ENCODE data around the gene NKTR.

NKTR gene

DNA sequence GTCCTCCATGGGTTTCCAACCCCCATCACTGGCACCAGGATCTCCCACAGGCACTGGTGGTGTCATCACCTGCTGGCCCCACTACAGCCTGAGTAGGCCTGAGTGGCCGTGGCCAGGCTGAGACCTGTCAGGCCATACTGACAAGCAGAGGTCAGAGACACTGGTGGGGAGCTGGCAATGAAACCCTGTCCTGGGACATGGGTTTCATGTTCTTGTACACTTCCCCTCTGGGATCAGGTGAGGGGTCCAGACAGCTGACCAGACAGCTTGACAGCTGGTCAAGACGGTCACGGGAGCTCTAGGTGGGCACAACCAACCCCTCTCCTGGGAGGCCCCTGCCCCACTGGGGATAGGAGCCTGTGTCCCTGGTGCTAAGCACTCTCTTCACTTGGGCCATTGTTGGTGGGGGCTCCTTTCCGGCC is 66.1 kb downstream of the NKTR start:
- DNase-seq (ENCODE audit: insufficient read length) (no peak), FAIRE-seq (no peak)
- no peak for TF ChIP-seq TAF1 (IDR thresholded peaks at IDR 0.05; ENCODE audit: borderline replicate concordance, low read depth, low read length)
- no peak for TF ChIP-seq POLR2A (IDR thresholded peaks at IDR 0.05; ENCODE audit: low read depth, low read length)
- TF ChIP-seq POLR2AphosphoS5 (IDR thresholded peaks at IDR 0.05; ENCODE audit: low read depth, low read length) = no peak

DNA sequence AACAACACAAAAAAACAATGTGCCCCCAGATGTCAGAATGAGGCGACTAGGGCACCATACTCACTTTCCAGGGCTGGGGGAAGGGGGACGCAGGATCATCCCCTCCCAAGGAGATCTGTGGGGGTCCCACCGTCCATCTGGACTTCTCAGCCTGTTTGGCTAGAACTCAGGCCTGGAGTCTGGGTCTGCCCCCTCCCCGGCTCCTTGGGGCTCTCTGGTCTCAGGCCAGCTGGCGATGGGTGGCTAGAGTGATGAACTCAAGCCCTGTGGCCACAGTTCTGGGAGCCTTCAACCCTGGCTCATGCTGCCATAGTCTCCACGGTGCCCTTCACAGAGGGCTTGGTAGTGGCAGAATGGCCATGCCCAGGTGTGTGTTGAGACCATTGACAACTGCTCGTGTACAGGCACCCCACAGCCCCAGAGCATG is 66.6 kb downstream of the NKTR start:
- DNase-seq (ENCODE audit: insufficient read length) (no peak), FAIRE-seq (no peak)
- TF ChIP-seq POLR2A (IDR thresholded peaks at IDR 0.05; ENCODE audit: low read depth, low read length) (no peak), POLR2AphosphoS5 (IDR thresholded peaks at IDR 0.05; ENCODE audit: low read depth, low read length) (no peak), TAF1 (IDR thresholded peaks at IDR 0.05; ENCODE audit: borderline replicate concordance, low read depth, low read length) (no peak)

DNA sequence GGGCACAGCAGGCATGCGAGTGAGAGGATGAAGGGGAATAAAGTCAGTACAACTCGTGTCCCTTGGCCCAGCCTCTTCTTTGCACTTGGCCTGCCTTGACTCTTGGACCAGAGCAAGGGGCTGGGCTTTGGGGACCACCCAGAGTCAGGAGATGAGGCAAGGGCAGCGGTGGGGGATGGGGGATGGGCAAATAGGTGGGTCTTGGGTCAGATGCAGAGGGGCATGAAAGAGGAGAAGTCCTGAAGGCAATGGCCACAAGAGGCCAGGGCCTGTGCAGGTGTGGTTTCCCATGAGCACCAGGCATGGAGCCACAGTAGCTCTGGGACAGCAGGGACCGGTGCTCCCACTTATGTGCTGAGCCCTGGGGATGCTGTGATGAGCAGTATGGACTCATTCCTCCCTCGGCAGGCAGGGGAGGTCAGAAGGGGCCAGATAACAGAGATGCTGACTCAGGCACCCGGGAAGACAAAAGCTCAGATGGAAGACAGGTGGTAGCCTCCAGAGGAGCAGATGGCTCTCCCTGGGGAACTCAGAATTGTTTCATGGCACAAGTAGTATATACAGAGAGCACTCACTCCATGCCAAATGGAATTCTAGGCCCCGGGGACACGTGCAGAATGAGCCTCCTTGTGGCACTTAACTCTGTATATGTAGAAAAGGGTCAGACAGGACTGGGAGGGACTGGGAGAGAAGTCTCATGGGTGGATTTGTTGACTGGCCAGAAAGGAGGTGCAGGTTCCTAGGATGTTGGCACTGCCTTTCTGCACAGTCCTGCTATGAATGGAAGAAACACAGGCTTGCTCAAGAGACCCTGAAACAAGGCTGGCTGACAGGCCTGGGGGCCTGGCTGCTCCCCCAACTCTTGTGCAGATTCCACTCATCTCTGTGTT is 67.3 kb downstream of the NKTR start:
- TF ChIP-seq POLR2AphosphoS5 (IDR thresholded peaks at IDR 0.05; ENCODE audit: low read depth, low read length) = no peak
- TF ChIP-seq TAF1 (IDR thresholded peaks at IDR 0.05; ENCODE audit: borderline replicate concordance, low read depth, low read length) = no peak
- no peak for TF ChIP-seq POLR2A (IDR thresholded peaks at IDR 0.05; ENCODE audit: low read depth, low read length)
- DNase-seq (ENCODE audit: insufficient read length) (no peak), FAIRE-seq (no peak)

DNA sequence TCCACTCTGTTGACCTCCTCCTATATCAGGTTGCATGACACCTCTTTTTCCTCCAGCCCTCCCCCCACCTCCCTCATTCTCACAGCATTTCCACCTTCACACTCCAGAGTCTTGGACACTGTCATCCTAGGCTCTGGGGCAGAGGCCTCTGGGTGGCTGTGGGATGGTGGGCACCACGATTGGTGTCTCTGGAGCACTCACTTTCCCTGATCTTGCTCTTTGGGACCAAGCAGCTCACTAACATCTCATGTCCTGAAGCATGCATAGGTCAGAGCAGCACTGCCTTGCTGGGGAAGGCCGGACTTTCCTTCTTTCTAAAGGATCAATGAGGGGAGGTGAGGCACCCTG is 67.9 kb downstream of the NKTR start:
- DNase-seq (ENCODE audit: insufficient read length) = no peak
- no peak for FAIRE-seq
- TF ChIP-seq POLR2A (IDR thresholded peaks at IDR 0.05; ENCODE audit: low read depth, low read length) (no peak), POLR2AphosphoS5 (IDR thresholded peaks at IDR 0.05; ENCODE audit: low read depth, low read length) (no peak), TAF1 (IDR thresholded peaks at IDR 0.05; ENCODE audit: borderline replicate concordance, low read depth, low read length) (no peak)

DNA sequence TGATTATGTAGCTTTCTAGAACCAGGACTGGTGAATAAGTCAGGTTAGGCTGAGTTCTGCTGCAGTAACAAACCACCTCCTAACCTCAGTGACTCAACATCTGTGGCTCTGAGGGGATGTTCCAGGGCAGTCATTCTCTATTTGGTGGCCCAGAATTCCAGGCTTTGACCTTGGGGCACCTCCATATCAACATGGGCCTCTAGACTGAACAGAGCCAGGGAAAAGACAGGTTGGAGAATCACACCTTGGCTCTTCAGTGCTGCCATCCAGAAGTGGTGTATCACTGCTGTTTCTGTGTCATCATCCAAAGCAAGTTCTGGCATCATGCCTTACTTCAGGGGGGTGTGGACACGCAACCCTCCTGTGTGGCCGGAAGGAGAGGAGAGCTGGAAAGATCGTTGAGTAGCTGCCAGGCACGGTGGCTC is 68.3 kb downstream of the NKTR start:
- DNase-seq (ENCODE audit: insufficient read length) (no peak), FAIRE-seq (no peak)
- TF ChIP-seq POLR2AphosphoS5 (IDR thresholded peaks at IDR 0.05; ENCODE audit: low read depth, low read length) (no peak), POLR2A (IDR thresholded peaks at IDR 0.05; ENCODE audit: low read depth, low read length) (no peak), TAF1 (IDR thresholded peaks at IDR 0.05; ENCODE audit: borderline replicate concordance, low read depth, low read length) (no peak)

DNA sequence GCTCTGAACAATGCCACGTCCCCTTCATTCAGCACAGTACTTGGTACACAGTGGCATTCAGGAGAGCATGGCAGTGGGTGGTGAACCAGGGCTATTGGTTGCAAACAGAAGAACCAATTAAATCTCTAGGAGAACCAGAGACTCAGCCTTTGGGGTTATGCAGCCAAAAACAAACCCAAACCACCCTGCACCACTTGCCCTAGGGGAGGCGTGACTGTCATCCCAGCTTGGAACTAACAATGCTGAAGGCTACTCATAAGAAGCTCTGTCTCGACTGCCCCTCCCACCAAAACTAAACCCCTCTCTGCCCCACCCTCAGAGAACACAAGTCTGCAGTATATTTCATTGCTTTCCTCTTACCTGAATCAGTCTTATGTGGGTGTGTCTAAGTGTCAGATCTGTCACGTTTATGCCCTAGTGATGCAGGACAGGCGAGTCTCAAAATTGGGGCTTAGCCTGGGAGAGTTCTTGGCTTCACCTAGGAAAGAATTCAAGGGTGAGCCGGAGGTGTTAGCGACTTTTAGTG is 69.6 kb downstream of the NKTR start:
- no peak for DNase-seq (ENCODE audit: insufficient read length)

DNA sequence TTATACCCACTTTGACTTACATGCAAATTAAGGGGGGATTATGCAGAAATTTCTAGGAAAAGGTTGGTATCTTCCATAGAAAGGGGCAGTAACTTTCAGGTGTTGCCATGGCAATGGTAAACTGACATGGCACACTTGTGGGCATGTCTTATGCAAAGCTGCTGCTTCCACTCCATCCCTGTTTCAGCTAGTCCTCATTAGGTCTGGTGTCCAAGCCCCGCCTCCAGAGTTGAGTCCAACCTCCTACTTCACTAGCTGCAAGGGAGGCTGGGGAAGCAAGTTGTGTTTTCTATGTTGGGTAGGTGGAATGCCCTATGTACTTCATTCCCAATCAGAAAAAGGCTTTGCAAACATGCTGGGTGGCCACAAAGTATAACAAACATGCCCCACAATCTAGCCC is 70.2 kb downstream of the NKTR start:
- DNase-seq (ENCODE audit: insufficient read length) (no peak), FAIRE-seq (no peak)
- TF ChIP-seq POLR2AphosphoS5 (IDR thresholded peaks at IDR 0.05; ENCODE audit: low read depth, low read length) (no peak), TAF1 (IDR thresholded peaks at IDR 0.05; ENCODE audit: borderline replicate concordance, low read depth, low read length) (no peak), POLR2A (IDR thresholded peaks at IDR 0.05; ENCODE audit: low read depth, low read length) (no peak)

More for the DNA sequence above, 69.6 kb downstream of the NKTR start:
- no peak for FAIRE-seq
- TF ChIP-seq TAF1 (IDR thresholded peaks at IDR 0.05; ENCODE audit: borderline replicate concordance, low read depth, low read length) = no peak
- TF ChIP-seq POLR2AphosphoS5 (IDR thresholded peaks at IDR 0.05; ENCODE audit: low read depth, low read length) = no peak
- no peak for TF ChIP-seq POLR2A (IDR thresholded peaks at IDR 0.05; ENCODE audit: low read depth, low read length)

DNA sequence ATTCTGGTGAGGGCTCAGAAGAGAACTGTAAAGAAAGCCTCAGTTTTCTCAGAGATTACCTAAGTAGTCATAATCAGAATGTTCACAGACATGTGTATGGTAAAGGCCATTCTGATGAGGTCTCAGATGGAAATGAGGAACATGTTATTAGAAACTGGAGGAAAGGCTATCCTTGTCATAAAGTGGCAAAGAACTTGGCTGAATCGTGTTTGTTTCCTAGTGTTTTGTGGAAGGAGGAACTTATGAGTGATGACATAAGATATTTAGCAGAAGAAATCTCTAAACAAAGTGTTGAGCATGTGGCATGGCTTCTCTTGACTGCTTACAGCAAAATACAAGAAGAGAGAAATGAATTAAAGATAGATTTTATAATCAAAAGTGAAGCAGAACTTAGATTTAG is 72.0 kb downstream of the NKTR start:
- TF ChIP-seq TAF1 (IDR thresholded peaks at IDR 0.05; ENCODE audit: borderline replicate concordance, low read depth, low read length) (no peak), POLR2AphosphoS5 (IDR thresholded peaks at IDR 0.05; ENCODE audit: low read depth, low read length) (no peak), POLR2A (IDR thresholded peaks at IDR 0.05; ENCODE audit: low read depth, low read length) (no peak)
- DNase-seq (ENCODE audit: insufficient read length) (no peak), FAIRE-seq (no peak)

DNA sequence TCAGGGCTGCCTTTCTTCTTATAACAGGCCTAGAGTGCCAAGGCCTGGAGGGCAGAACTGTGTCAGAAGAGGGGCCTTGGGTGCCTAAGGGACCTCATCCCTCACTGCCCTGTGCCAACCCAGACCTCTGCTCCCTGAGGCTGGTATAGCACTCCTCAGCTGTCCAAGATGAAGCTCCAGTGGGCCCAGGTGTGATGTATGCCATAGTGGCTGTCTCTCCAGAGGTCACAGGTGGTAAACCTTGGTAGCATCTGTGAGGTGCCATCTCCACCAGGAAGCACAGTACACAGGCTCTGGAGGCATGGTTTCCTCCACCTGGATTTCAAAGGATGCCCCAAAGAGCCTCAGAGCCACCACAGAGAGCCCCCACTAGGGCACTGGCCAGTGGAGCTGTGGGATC is 72.6 kb downstream of the NKTR start:
- FAIRE-seq (no peak), DNase-seq (ENCODE audit: insufficient read length) (no peak)
- no peak for TF ChIP-seq POLR2AphosphoS5 (IDR thresholded peaks at IDR 0.05; ENCODE audit: low read depth, low read length)
- TF ChIP-seq POLR2A (IDR thresholded peaks at IDR 0.05; ENCODE audit: low read depth, low read length) = no peak
- no peak for TF ChIP-seq TAF1 (IDR thresholded peaks at IDR 0.05; ENCODE audit: borderline replicate concordance, low read depth, low read length)

DNA sequence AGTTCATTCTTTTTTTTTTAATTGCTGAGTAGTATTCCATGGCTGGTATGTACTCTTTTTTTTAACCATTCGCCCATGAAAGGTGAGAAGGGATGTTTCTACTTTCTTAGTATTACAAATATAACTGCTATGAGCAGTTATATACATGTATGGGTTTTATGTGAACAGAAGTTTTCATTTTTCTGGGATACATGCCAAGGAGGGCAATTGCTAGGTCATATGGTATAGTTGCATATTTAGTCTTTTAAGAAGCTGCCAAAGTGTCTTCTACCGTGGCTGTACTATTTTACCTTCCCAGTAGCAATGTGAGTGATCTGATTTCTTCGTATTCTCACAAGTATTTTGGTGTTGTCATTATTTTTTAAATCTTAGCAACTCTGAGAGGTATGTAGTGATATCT is 73.7 kb downstream of the NKTR start:
- FAIRE-seq (no peak), DNase-seq (ENCODE audit: insufficient read length) (no peak)
- TF ChIP-seq POLR2AphosphoS5 (IDR thresholded peaks at IDR 0.05; ENCODE audit: low read depth, low read length) (no peak), POLR2A (IDR thresholded peaks at IDR 0.05; ENCODE audit: low read depth, low read length) (no peak), TAF1 (IDR thresholded peaks at IDR 0.05; ENCODE audit: borderline replicate concordance, low read depth, low read length) (no peak)

DNA sequence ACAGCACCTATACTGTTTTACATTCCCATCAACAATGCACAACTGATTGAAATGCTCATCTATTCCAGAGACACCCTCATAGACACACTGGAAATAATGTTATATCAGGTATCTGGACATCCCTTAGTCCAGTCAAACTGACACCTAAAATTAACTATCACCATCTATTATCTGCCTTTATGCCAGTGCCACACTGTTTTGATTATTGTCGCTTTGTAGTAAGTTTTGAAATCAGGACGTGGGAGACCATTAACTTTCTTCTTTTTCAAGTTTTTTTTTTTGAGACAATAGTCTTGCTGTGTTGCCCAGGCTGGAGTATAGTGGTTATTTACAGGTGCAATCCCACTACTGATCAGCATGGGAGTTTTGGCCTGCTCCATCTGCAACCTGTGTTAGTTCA is 75.4 kb downstream of the NKTR start:
- TF ChIP-seq POLR2A (IDR thresholded peaks at IDR 0.05; ENCODE audit: low read depth, low read length) (no peak), POLR2AphosphoS5 (IDR thresholded peaks at IDR 0.05; ENCODE audit: low read depth, low read length) (no peak)
- FAIRE-seq (no peak), DNase-seq (ENCODE audit: insufficient read length) (no peak)

DNA sequence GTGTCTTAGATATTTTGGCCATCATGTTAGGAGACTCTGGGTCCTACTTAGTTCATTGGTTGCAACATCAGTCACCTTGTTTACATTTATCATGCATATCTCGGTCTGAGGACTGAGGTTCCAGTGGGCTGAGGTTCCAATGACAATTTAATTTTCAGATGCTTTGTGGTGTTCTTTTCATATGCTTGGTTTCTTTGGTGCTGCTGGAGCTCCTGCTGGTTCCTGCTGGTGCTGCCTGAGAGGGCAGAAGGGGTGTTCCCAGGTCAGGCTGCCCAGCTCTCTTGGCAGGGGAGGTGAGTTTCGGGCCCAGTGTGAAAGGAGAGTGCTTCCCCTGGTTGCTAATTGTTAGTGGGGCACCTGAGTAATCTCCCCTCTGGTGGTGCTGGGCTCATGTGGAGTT is 78.0 kb downstream of the NKTR start:
- FAIRE-seq = no peak
- no peak for TF ChIP-seq POLR2A (IDR thresholded peaks at IDR 0.05; ENCODE audit: low read depth, low read length)
- TF ChIP-seq TAF1 (IDR thresholded peaks at IDR 0.05; ENCODE audit: borderline replicate concordance, low read depth, low read length) = no peak
- TF ChIP-seq POLR2AphosphoS5 (IDR thresholded peaks at IDR 0.05; ENCODE audit: low read depth, low read length) = no peak
- no peak for DNase-seq (ENCODE audit: insufficient read length)
